ENCODE measurements around the gene ADAMTS2.

Gene ADAMTS2

GRCh38 chr5:179194201-179194910 is 150.9 kb downstream of the ADAMTS2 start:
- no peak for DNase-seq (ENCODE audit: low spot score)

GRCh38 chr5:179193746-179194145 is 151.5 kb downstream of the ADAMTS2 start:
- no peak for DNase-seq (ENCODE audit: low spot score)

DNA sequence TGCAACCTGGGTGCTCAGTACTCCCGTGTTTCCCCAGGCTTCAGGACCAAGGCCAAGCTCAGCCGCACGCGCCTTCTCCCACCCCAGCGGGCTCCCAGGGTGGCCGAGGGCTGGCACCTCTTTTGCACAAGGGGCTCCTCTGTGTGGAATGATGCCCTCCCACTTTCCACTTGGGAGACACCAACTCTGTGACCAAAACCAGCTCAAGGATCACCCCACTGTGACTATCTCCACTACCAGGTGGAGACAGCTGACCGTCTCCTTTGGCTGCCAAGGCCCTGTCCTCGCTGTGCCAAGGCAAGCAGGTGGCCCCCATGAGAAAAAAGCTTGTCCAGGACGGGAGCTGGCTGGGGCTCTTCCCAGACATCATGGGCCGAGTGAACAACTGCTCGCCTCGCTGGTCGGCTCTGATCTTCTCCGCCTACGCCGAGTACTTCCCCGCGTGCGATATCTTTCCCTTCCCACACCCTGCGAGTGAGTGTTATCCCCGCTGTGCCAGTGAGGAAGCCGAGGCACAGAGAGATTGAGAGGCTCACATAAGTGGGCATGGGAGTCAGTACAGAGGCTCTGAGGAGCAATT is 152.3 kb downstream of the ADAMTS2 start:
- DNase-seq (ENCODE audit: low spot score) = no peak

- no peak for DNase-seq (ENCODE audit: low spot score)
Measured at GRCh38 chr5:179192185-179192890, 152.9 kb downstream of the ADAMTS2 start.

DNA sequence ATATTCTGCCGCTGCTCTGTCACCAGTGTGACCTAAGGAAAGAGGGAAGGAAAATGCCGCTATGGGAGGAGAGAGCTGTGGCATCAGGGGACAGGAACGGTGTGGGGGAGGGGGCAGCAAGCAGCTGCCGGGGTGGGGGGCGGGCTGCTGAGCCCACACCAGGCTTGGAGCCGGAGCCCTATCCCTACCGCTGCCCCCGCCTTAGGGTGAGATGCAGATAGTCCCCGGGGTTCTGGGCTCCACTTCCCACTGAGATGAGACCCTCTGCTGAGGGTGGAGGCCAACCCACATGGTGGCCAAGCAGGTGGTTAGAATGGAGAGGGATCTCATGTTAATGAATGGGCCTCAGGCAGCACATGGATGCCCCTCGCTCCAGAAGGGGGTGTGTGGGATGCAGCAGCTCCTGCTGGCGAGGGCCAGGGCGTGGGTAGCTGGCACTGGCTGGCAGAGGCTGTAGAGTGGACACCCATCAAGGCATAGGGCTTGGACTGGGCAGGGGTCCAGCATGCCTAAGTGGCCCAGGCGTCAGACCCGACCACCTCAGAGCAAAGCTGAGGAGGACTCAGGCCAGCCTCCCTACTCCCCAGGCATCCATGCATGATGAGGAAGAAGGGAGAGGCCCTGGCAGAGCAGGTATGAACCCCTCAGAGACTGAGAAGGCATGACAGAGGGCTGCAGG is 153.6 kb downstream of the ADAMTS2 start:
- no peak for DNase-seq (ENCODE audit: low spot score)

GRCh38 chr5:179190851-179191505 is 154.3 kb downstream of the ADAMTS2 start:
- DNase-seq (ENCODE audit: low spot score) = no peak

- no peak for DNase-seq (ENCODE audit: low spot score)
Measured at GRCh38 chr5:179188636-179189035, 156.6 kb downstream of the ADAMTS2 start.

DNA sequence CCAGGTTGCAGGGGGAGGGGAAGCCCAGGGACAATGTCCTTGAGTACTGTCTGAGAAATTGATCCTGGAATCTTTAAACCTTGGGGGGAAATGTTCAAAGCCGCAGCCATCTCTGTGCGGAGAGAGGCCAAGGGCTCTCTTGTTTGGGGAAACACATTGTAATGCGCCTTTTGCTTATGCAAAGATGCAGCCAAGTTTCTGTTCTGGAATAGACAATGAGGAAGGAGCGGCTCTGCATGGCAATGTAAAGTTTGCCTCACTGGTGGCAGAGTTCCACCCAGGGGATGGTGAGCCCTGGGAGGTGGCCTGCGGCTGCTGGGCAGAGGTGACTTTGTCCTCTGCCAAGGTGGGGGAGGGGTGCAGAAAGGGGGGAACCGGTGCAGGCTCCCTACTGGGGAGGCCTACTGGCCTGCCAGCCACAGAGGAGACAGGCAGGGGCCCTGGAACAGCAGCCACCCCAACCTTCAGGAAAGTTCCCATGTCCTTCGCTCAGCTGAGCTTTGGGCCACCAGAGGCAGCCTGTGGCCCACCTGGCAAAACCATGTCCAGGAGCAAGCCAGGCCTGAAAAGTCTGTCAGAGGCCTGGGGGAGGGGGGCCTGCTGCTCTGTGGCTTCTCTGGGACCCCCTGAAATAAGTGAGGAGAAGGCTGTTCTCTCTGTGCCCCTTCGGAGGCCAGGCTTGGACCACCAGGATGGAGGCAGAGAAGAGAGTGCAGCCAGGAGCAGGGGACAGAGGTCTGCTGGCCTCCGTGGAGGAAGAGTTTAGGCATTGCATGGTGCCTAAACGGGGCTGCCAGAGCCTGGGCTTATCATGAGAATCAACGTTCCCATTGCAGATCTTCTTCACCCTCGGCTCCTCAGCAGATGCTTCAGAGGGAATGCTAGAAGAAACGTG is 157.3 kb downstream of the ADAMTS2 start:
- DNase-seq (ENCODE audit: low spot score) = no peak

- DNase-seq (ENCODE audit: low spot score) = peak; percentile 7
Measured at GRCh38 chr5:179187229-179187678, 158.0 kb downstream of the ADAMTS2 start.

GRCh38 chr5:179186801-179187200 is 158.5 kb downstream of the ADAMTS2 start:
- DNase-seq (ENCODE audit: low spot score) = no peak

- no peak for DNase-seq (ENCODE audit: low spot score)
Measured at GRCh38 chr5:179185941-179186411, 159.3 kb downstream of the ADAMTS2 start.

DNA sequence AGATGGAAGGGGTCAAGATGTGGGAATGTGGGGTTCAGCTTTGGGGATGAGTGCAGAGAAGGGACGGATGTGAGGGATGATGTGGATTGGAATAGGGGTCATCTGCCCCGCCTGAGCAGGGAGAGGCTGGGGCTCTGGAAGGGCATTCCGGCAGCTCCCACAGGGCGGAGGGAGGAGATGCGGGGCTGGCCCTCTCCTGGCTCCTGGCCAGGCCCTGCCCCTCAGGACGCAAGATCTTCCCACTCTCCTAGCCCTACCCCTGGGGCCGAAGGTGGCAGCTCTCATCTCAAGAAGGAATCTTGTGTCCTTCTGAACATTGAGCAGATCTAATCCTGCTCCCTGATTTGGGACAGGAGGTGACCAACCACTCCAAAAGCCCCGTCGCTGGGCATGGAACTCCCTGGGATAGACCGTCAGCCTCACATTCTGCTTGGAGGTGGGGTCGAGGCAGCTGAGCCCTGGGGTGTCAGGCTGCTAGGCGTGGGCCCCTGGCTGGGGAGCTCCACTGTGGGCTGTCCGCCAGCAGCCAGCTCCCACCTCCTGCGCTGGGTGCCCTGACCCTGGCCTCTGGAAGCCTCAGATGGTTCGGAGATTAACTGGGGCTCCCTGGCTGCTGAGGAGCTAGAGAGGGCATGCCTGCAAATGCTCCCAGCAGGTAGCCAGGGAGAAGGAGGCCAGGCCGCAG is 159.9 kb downstream of the ADAMTS2 start:
- no peak for DNase-seq (ENCODE audit: low spot score)

- no peak for DNase-seq (ENCODE audit: low spot score)
Measured at GRCh38 chr5:179184521-179185050, 160.7 kb downstream of the ADAMTS2 start.

- DNase-seq (ENCODE audit: low spot score) = no peak
Measured at GRCh38 chr5:179183481-179183880, 161.8 kb downstream of the ADAMTS2 start.

DNA sequence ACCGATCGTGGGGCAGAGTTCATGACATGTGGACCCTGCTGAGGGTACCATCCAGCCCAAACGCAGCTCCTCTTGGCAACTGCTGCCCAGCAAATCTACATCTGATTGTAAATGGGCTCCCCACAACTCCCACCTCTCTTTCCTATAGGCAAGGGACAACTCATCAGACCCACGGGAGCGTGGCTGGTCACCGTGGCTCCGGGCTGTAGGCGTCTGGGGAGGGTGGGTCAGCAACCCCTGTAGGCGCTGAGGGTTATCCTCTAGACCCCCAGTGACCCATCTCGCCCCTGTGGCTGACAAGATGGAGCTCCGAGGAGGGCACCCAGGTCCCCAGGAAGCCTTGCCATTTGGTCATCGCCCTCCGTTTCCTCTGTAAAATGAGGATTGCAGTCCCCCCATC is 162.7 kb downstream of the ADAMTS2 start:
- no peak for DNase-seq (ENCODE audit: low spot score)

GRCh38 chr5:179181988-179182387 is 163.3 kb downstream of the ADAMTS2 start:
- DNase-seq (ENCODE audit: low spot score) = no peak

DNA sequence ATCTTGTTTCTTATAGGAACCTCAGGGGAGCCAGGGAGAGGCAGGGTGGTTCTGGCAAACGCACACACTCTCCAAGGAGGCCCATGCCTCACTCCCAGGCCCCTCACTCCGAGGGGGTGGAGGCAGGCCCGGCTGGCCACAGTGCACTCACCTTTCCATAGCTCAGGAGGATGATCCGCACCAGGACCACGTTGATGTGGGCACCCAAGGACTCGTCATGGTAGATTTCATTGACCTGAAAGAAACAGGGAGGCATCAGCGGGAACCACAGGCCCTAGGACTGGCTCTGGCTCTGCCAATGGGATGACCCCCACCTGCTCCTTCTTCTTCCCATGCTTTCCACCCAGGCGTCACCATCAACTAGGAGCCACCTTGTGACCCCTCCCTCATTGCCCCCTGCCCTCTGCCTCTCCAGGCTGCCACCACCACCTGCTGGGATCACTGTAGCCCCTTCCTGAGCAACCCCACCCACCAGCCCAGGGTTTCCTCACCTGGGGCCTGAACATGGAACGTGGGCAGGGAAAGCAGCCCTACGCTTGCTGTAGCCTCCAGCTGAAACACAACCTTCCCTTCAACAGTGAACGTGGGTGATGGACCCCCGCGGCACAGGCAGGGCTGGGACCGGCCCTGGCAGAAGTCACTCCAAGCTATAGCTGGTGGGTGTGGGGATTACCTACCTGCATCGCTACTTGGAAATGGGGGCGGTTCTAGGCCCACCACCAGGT is 164.2 kb downstream of the ADAMTS2 start:
- no peak for DNase-seq (ENCODE audit: low spot score)

DNA sequence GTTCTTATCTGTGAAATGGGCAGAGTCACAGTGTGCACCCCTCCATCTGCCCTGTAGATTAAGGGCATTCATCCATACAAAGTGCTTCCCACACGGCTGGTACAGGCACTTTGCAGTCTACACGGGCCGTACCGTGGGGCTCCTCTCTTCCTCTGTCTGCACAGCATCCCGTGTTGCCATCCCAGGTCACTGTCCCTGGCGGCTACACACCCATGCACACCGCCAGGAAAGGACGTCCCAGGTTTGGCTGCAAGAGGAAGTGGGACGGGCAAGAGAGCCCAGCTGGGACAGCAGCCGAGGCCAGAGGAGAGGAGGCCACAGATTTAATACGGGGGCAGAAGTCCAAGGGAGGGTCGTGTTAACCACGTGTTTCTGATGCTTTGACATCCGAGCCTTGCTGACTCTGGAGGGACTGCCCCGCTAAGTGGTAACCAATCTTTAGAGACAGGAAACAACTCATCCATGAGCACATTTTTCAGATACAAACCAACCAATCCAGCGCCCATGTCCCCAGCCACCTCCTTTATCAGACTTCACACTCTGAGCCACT is 165.1 kb downstream of the ADAMTS2 start:
- no peak for DNase-seq (ENCODE audit: low spot score)
